Cardiac fibroblast (primary cell): ENCODE measurements around the gene INSC.

ENCODE experiments used
- DNase-seq, 2 donors: peaks; one replicate each; pipeline versions ENCODE4 v3.0.0 to v3.0.0-alpha.2; 2010; ENCODE audit warnings: low read depth in 2 of 2
- H3K4me3 ChIP-seq, 2 donors: replicated peaks in 1 of 2; 1 replicate in 1 of 2; 2 replicates in 1 of 2; pipeline ENCODE4 v1.5.1; 2011; ENCODE audit warnings: low read depth in 2 of 2, low read length in 2 of 2, mild to moderate bottlenecking in 2 of 2, moderate library complexity in 1 of 2
- CTCF ChIP-seq: IDR thresholded peaks from one replicate; pipeline ENCODE4 v1.5.1; 2011; ENCODE audit warnings: low read depth, mild to moderate bottlenecking, low read length, inconsistent platforms

The INSC gene

DNA sequence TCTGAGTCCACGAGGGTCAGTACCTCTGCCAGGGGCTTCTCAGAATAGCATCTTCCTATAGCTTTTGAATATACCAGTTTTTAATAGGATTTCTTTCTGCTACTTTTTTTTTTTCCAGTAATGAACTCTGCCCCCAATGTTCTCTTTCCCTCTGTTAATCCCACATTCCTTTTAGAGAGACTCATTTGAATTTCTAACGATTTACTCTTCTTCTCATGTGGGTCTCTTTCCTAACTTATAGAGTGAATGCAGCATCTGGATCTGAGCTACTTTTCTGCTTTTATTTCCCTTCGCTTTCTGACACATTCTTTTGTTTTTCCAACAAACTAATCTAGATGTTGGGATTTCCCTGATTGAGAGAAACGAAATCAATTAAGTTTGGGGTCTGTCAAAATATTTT, 71.4 kb downstream of the INSC start:
- H3K4me3 ChIP-seq: no peak overlapping the region
- no peak for DNase-seq

DNA sequence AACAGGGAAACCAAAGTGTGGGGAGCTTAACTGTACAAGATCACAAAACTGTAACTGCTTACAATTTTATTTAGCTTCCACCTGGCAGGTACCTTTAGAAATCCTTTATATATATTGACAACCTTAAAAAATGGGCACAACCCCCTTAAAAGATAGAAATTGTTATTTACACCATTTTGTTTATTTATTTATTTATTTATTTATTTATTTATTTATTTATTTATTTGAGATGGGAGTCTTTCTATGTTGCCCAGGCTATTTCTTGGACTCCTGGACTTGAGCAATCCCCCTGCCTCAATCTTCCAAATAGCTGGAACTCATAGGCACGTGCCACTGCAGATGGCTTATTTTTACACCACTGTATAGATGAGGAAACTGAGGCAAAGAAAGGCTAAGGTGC, 74.5 kb downstream of the INSC start:
- no peak overlapping the region for H3K4me3 ChIP-seq
- no peak for TF ChIP-seq CTCF
- no peak for DNase-seq

More for the DNA sequence above, 71.4 kb downstream of the INSC start:
- no peak for TF ChIP-seq CTCF

DNA sequence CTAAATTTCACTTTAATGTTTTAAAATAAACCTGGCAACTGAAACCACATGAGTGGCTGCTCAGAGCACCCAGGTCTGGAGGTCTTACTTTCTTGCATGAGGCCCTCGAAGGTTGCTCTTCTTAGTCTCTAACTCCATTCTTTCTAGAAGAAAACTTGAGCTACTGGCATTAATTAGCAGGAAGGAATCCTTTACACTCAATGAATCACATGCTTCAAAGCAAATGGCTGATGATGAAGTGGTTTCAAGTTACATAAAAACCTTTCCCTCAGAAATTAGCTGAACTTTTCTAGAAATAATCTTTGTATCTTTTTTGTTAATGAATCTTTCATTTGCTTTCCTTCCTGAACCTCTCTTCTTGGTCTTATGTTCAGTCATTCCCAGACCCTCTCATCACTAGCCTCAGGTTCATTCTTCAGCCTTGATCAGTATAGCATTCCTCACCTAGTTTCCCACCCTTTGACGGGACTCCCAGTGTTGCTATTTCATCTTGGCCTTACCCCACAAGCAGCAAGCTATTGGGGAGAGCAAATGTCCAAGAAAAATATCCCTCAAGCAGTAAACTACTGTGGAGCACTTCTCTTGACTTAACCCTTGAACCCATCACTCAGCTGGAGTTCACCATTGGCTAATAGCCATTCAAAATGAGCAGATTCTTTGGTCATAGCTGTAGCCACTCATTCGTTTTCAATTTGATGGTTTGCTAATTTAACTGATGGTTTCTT, 75.1 kb downstream of the INSC start:
- TF ChIP-seq CTCF: no peak
- no peak for DNase-seq
- no peak overlapping the region for H3K4me3 ChIP-seq

DNA sequence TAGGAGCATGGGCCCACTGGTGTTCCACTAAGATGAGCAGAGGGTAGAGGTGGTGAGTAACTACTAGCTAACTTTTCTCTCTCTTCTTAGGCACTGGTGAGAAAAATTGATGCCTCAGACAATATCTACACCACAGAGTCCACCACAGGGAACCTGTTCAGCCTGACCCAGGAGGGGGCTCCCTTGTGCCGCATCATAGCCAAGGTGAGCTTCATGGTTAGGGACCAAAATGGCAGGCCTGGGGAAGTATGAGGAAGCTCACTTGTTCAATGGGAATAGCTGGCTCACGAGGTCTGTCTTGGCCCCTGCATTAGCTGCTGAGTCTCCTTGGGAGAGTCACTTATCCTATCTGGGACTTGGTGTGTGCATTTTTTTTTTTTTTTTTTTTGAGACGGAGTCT, 75.9 kb downstream of the INSC start:
- H3K4me3 ChIP-seq: no peak overlapping the region
- no peak for DNase-seq
- no peak for TF ChIP-seq CTCF

GRCh38 chr11:15192005-15192556, 77.4 kb downstream of the INSC start:
- no peak overlapping the region for H3K4me3 ChIP-seq
- DNase-seq: no peak
- no peak for TF ChIP-seq CTCF

DNA sequence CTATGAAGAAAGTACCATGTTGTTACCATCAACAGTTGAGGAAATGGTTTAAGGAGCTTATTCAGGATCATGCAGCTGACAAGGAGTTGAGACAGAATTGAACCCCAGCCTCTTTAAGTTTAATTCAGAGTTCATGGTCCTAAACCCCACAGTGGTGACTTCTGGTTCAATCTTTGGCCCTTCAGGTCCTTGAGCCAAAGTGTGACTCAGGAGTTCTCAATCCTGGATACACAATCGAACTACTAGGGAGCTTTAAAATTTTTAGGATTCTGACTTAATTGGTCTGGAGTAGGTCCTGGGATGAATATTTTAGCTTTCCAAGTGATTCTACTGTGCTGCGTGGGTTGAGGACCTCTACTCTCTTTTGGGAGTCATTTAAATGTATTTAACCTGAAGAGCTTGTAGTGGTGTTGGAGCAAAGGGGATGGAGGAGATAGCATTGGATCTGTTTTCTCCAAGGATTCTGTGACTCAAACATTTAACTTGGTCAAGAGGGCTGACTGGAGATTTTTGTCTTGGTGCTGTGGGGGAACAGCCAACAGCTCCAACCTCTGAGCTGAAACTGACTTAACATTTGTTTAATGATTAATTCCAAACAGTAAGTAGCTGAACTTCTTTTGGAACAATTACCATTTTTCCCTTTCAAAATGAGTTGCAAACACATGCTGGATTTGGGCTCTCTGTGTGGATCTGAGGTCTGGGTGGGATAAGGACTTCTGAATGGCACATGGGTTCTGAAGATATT, 80.1 kb downstream of the INSC start:
- DNase-seq: no peak
- no peak overlapping the region for H3K4me3 ChIP-seq
- no peak for TF ChIP-seq CTCF
